HEK293T (cell line): ENCODE results near the gene MEF2C.

Source experiments
- ARNT ChIP-seq: fragments of 450-650 bp; IDR thresholded peaks from 2 replicates; pipeline ENCODE4 v1.6.1; 2017; ENCODE audit warnings: mild to moderate bottlenecking
- BHLHE40 ChIP-seq: fragments of 450-650 bp; IDR thresholded peaks from 2 replicates; pipeline ENCODE4 v1.6.1; 2016; ENCODE audit warnings: mild to moderate bottlenecking, moderate library complexity, borderline replicate concordance
- ELF4 ChIP-seq: fragments of 450-650 bp; IDR thresholded peaks from 2 replicates; pipeline ENCODE4 v1.6.1; 2017; ENCODE audit warnings: antibody characterized with exemption
- FOXA1 ChIP-seq: fragments of 450-650 bp; IDR thresholded peaks from 2 replicates; pipeline ENCODE4 v1.6.1; 2016; ENCODE audit warnings: mild to moderate bottlenecking
- FOXK2 ChIP-seq: fragments of 450-650 bp; IDR thresholded peaks from 2 replicates; pipeline ENCODE4 v1.6.1; 2016; ENCODE audit warnings: mild to moderate bottlenecking
- FOXM1 ChIP-seq: fragments of 450-650 bp; IDR thresholded peaks from 2 replicates; pipeline ENCODE4 v1.6.1; 2017; ENCODE audit warnings: mild to moderate bottlenecking, borderline replicate concordance
- HDGF ChIP-seq: fragments of 450-650 bp; IDR thresholded peaks from 2 replicates; pipeline ENCODE4 v1.6.1; 2017; ENCODE audit warnings: antibody characterized with exemption, borderline replicate concordance
- LEF1 ChIP-seq: fragments of 450-650 bp; IDR thresholded peaks from 2 replicates; pipeline ENCODE4 v1.6.1; 2017; ENCODE audit warnings: mild to moderate bottlenecking, borderline replicate concordance
- NFRKB ChIP-seq: fragments of 450-650 bp; IDR thresholded peaks from 2 replicates; pipeline ENCODE4 v1.6.1; 2016; ENCODE audit warnings: mild to moderate bottlenecking, moderate library complexity
- PKNOX1 ChIP-seq: fragments of 450-650 bp; IDR thresholded peaks from 2 replicates; pipeline ENCODE4 v1.6.1; 2016
- SP1 ChIP-seq: fragments of 450-650 bp; IDR thresholded peaks from 2 replicates; pipeline ENCODE4 v1.6.1; 2017
- SUZ12 ChIP-seq: fragments of 450-650 bp; IDR thresholded peaks from 2 replicates; pipeline ENCODE4 v1.6.1; 2016; ENCODE audit warnings: mild to moderate bottlenecking
- TARDBP ChIP-seq: fragments of 450-650 bp; IDR thresholded peaks from 2 replicates; pipeline ENCODE4 v1.6.1; 2016

GRCh38 chr5:88807327-88807726 is 75.7 kb downstream of the MEF2C start:
- TF ChIP-seq ELF4 = no peak
- no peak for TF ChIP-seq FOXK2
- TF ChIP-seq SP1 = no peak
- TF ChIP-seq TARDBP = no peak
- no peak for TF ChIP-seq SUZ12
- TF ChIP-seq ARNT = no peak
- no peak for TF ChIP-seq FOXM1
- no peak for TF ChIP-seq BHLHE40
- no peak for TF ChIP-seq NFRKB
- TF ChIP-seq FOXA1 = no peak
- no peak for TF ChIP-seq HDGF
- no peak for TF ChIP-seq LEF1
- TF ChIP-seq PKNOX1 = no peak
